Measurements from ENCODE around the gene TMEM69. TPM values are rescaled to one million over a fixed set of nuclear protein-coding genes. Genes with fewer than 3 reads are reported as not detected.
"Not testable (repeated sequence)": the region's sequence is repeated elsewhere in the genome, so short reads cannot be mapped to it uniquely, and the experiment has no call there.

Gene TMEM69
- total and polyA plus RNA-seq, 4 donors: 8.0 to 13.0 (median 12.0) TPM

DNA sequence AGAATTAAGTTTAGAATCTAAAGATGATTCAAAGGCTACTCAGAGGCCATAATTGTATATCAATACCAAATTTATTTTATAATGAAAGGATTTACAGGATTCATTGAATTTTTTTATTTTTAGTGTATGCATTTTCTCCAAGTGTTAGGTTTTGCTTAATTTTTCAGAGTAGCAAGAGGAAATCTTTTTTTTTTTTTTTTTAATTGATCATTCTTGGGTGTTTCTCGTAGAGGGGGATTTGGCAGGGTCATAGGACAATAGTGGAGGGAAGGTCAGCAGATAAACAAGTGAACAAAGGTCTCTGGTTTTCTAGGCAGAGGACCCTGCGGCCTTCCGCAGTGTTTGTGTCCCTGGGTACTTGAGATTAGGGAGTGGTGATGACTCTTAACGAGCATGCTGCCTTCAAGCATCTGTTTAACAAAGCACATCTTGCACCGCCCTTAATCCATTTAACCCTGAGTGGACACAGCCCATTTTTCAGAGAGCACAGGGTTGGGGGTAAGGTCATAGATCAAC, 51.7 kb downstream of the TMEM69 start:
- peaks cover 0 to 17% (median 7%) of the 10 kb centered on the region in 4 donors for H3K36me3 ChIP-seq (ENCODE audit: control insufficient read depth in 4 of 4, insufficient read depth in 3 of 4, low read depth in 1 of 4, low read length in 3 of 4)
- 76% methylated on average over 5 of the region's 5 CpGs for WGBS
- H3K4me3 ChIP-seq (ENCODE audit: low read depth in 1 of 3, low read length in 3 of 3); DNase-seq (ENCODE audit: low spot score); H3K9me3 ChIP-seq (ENCODE audit: control insufficient read depth in 4 of 4, low read length in 3 of 4); H3K9ac ChIP-seq (ENCODE audit: low read depth in 1 of 2, low read length in 2 of 2); H3K27me3 ChIP-seq (ENCODE audit: control insufficient read depth in 4 of 4, insufficient read depth in 4 of 4, low read length in 3 of 4); H3K4me1 ChIP-seq (ENCODE audit: control insufficient read depth in 4 of 4, insufficient read depth in 4 of 4, low read length in 3 of 4); H3K27ac ChIP-seq (ENCODE audit: low read depth in 1 of 2, low read length in 2 of 2): not testable (repeated sequence)

Other genes starting within 250 kb of the TMEM69 start
- 1 to 10 TPM; 6.6 to 8.2 TPM for gene TESK2, start 197.0 kb upstream of the TMEM69 start, total RNA-seq
- gene TESK2, start 197.0 kb upstream of the TMEM69 start, polyA plus RNA-seq: 1 to 10 TPM; 2.4 to 3.8 TPM
- under 1 TPM; 0.84 to 0.89 TPM for gene CCDC163, start 188.1 kb upstream of the TMEM69 start, total RNA-seq
- 1 to 10 TPM in 1 of 2 donors, under 1 TPM in 1; 0.56 to 1.2 TPM for gene CCDC163, start 188.1 kb upstream of the TMEM69 start, polyA plus RNA-seq
- gene MMACHC, start 187.9 kb upstream of the TMEM69 start, total RNA-seq: 10 to 100 TPM in 1 of 2 donors, 1 to 10 TPM in 1; 2.2 to 12.5 TPM
- 10 to 100 TPM; 11.7 to 19.2 TPM for gene MMACHC, start 187.9 kb upstream of the TMEM69 start, polyA plus RNA-seq
- 100 to 1,000 TPM; 270 to 286 TPM for gene PRDX1, start 166.3 kb upstream of the TMEM69 start, total RNA-seq
- 100 to 1,000 TPM; 508 to 623 TPM for gene PRDX1, start 166.3 kb upstream of the TMEM69 start, polyA plus RNA-seq
- 100 to 1,000 TPM in 1 of 2 donors, 10 to 100 TPM in 1; 86.3 to 240 TPM for gene AKR1A1, start 137.4 kb upstream of the TMEM69 start, total RNA-seq
- gene AKR1A1, start 137.4 kb upstream of the TMEM69 start, polyA plus RNA-seq: 100 to 1,000 TPM; 195 to 253 TPM
- gene NASP, start 104.1 kb upstream of the TMEM69 start, total RNA-seq: 10 to 100 TPM; 44.4 to 74.9 TPM
- gene NASP, start 104.1 kb upstream of the TMEM69 start, polyA plus RNA-seq: 10 to 100 TPM; 24.9 to 34.9 TPM
- 1 to 10 TPM in 1 of 2 donors, under 1 TPM in 1; 0.89 to 6.4 TPM for gene CCDC17, start 64.1 kb upstream of the TMEM69 start, total RNA-seq
- under 1 TPM; 0.30 to 0.57 TPM for gene CCDC17, start 64.1 kb upstream of the TMEM69 start, polyA plus RNA-seq
- 10 to 100 TPM; 66.9 to 86.7 TPM for gene GPBP1L1, start 1.6 kb upstream of the TMEM69 start, total RNA-seq
- gene GPBP1L1, start 1.6 kb upstream of the TMEM69 start, polyA plus RNA-seq: 10 to 100 TPM; 24.8 to 40.1 TPM
- 1 to 10 TPM; 5.9 to 6.7 TPM for gene IPP, start 62.5 kb downstream of the TMEM69 start, total RNA-seq
- gene IPP, start 62.5 kb downstream of the TMEM69 start, polyA plus RNA-seq: 1 to 10 TPM; 2.7 to 5.2 TPM
- gene MAST2, start 115.4 kb downstream of the TMEM69 start, total RNA-seq: 1 to 10 TPM; 6.5 to 9.6 TPM
- gene MAST2, start 115.4 kb downstream of the TMEM69 start, polyA plus RNA-seq: 1 to 10 TPM; 4.8 TPM

All from liver (tissue), 9 donors.